NCI-H2081 treated with DMSO at 0.1 percent for 48 hours (cell line): Measurements from ENCODE around the gene PLIN3.
"Not testable (repeated sequence)": the region's sequence is repeated elsewhere in the genome, so short reads cannot be mapped to it uniquely, and the experiment has no call there.

Source experiments
- DNase-seq: peaks from one replicate; lab custom pipeline; 2025; lab: John Stamatoyannopoulos, UW

The PLIN3 gene

GRCh38 chr19:4811328-4812131 is 55.9 kb downstream of the PLIN3 start:
- no peak for DNase-seq

GRCh38 chr19:4807188-4807587 is 60.3 kb downstream of the PLIN3 start:
- no peak for DNase-seq

GRCh38 chr19:4806384-4806783 is 61.1 kb downstream of the PLIN3 start:
- DNase-seq, result no peak

GRCh38 chr19:4805140-4805539 is 62.3 kb downstream of the PLIN3 start:
- not testable (repeated sequence) for DNase-seq

- no peak for DNase-seq
Measured at GRCh38 chr19:4803736-4804695, 63.5 kb downstream of the PLIN3 start.

GRCh38 chr19:4802711-4803110 is 64.8 kb downstream of the PLIN3 start:
- DNase-seq, result no peak

GRCh38 chr19:4801085-4801619 is 66.3 kb downstream of the PLIN3 start:
- DNase-seq, result no peak

- DNase-seq, result no peak
Measured at GRCh38 chr19:4800591-4801081, 66.8 kb downstream of the PLIN3 start.

- no peak for DNase-seq
Measured at GRCh38 chr19:4795400-4795799, 72.1 kb downstream of the PLIN3 start.

GRCh38 chr19:4794971-4795370 is 72.5 kb downstream of the PLIN3 start:
- no peak for DNase-seq

- not testable (repeated sequence) for DNase-seq
Measured at GRCh38 chr19:4793278-4793677, 74.2 kb downstream of the PLIN3 start.

- DNase-seq, result not testable (repeated sequence)
Measured at GRCh38 chr19:4792866-4793195, 74.6 kb downstream of the PLIN3 start.

- DNase-seq, result not testable (repeated sequence)
Measured at GRCh38 chr19:4792019-4792865, 75.2 kb downstream of the PLIN3 start.

GRCh38 chr19:4791183-4792018 is 76.1 kb downstream of the PLIN3 start, which contains the start of gene FEM1A:
TSS of gene FEM1A (plus strand) at chr19:4791734. CDS start at chr19:4791855, 121 bp downstream.
- DNase-seq, result peak; percentile 98
